Keratinocyte (primary cell): ENCODE results near the gene SDHAF2. TPM values are rescaled to one million over a fixed set of nuclear protein-coding genes. Genes with fewer than 3 reads are reported as not detected.

ENCODE experiments used
- DNase-seq: peaks from one replicate; pipeline ENCODE4 v3.0.0-alpha.2; 2011; ENCODE audit warnings: low read depth, missing footprints, low spot score
- FAIRE-seq: peaks from 2 replicates; lab custom pipeline; 2011; peaks lifted over from hg19 to GRCh38; lab: Jason Lieb, UNC
- H2AFZ ChIP-seq: 2 replicates; pipeline ENCODE4 v1.6.0; 2012; ENCODE audit warnings: low read length, control low read depth, inconsistent platforms; ENCODE audit not compliant: control insufficient read depth
- H3K27ac ChIP-seq: 2 replicates; pipeline ENCODE4 v1.5.1; 2011; ENCODE audit warnings: low read length; ENCODE audit not compliant: control insufficient read depth, insufficient read depth
- H3K27me3 ChIP-seq: 3 replicates; pipeline ENCODE4 v1.6.0; 2011; ENCODE audit warnings: low read length; ENCODE audit not compliant: control insufficient read depth, insufficient read depth; ENCODE audit errors: extremely low read depth
- H3K36me3 ChIP-seq, 2 experiments: 2 replicates in 1 of 2; 3 replicates in 1 of 2; pipeline ENCODE4 v1.5.1; 2011; ENCODE audit warnings: low read length in 2 of 2, mild to moderate bottlenecking in 1 of 2; ENCODE audit not compliant: control insufficient read depth in 2 of 2, insufficient read depth in 2 of 2; ENCODE audit errors: extremely low read depth in 1 of 2
- H3K4me1 ChIP-seq: 3 replicates; pipeline ENCODE4 v1.5.1; 2011; ENCODE audit warnings: low read length; ENCODE audit not compliant: control insufficient read depth, insufficient read depth; ENCODE audit errors: extremely low read depth
- H3K4me2 ChIP-seq: 3 replicates; pipeline ENCODE4 v1.6.0; 2011; ENCODE audit warnings: low read depth, low read length; ENCODE audit not compliant: control insufficient read depth, insufficient read depth; ENCODE audit errors: extremely low read depth
- H3K4me3 ChIP-seq, 3 experiments: fragments of 200-600 bp in 1 of 3; sonication (generic) in 1 of 3; 2 replicates in 2 of 3; 3 replicates in 1 of 3; pipeline ENCODE4 v1.5.1; 2011 to 2016; ENCODE audit warnings: low read length in 3 of 3, mild to moderate bottlenecking in 3 of 3, control low read depth in 2 of 3, inconsistent platforms in 1 of 3, low read depth in 1 of 3, mixed read lengths in 1 of 3, mixed run types in 1 of 3, moderate library complexity in 1 of 3; ENCODE audit not compliant: control insufficient read depth in 2 of 3, insufficient read depth in 2 of 3; ENCODE audit errors: extremely low read depth in 1 of 3
- H3K79me2 ChIP-seq: 2 replicates; pipeline ENCODE4 v1.6.0; 2012; ENCODE audit warnings: low read length; ENCODE audit not compliant: control insufficient read depth, insufficient read depth
- H3K9ac ChIP-seq: 3 replicates; pipeline ENCODE4 v1.6.0; 2011; ENCODE audit warnings: low read length; ENCODE audit not compliant: control insufficient read depth, insufficient read depth; ENCODE audit errors: extremely low read depth
- H3K9me1 ChIP-seq: 3 replicates; pipeline ENCODE4 v1.6.0; 2011; ENCODE audit warnings: low read length; ENCODE audit not compliant: control insufficient read depth, insufficient read depth; ENCODE audit errors: extremely low read depth
- H3K9me3 ChIP-seq: 2 replicates; pipeline ENCODE4 v1.5.1; 2012; ENCODE audit warnings: low read depth, low read length; ENCODE audit not compliant: control insufficient read depth
- H4K20me1 ChIP-seq: 3 replicates; pipeline ENCODE4 v1.6.0; 2011; ENCODE audit warnings: low read length; ENCODE audit not compliant: control insufficient read depth, insufficient read depth; ENCODE audit errors: extremely low read depth
- EZH2 ChIP-seq: IDR thresholded peaks from one replicate; pipeline ENCODE4 v1.6.1; 2012; ENCODE audit warnings: inconsistent platforms, mild to moderate bottlenecking, low read length, moderate library complexity
- dilution Hi-C: fragments of 300-500 bp; cut with MboI; formaldehyde crosslinking; loops from one replicate; pipeline ENCODE4 v1.7.0; 2020; ENCODE audit warnings: low sequenced_read_pairs; ENCODE audit not compliant: extremely low pct_ligation_motif_present
- polyA plus RNA-seq, 5 experiments: library from polyadenylated mRNA; depleted of rRNA in 3 of 5; stranded (reverse) in 3 of 5; stranded (forward) in 1 of 5; unstranded in 1 of 5; fragments of >200 nt; gene quantifications; 1 replicate in 1 of 5; 2 replicates in 3 of 5; 3 replicates in 1 of 5; pipeline versions ENCODE4 v1.2.1 to v1.2.3, GENCODE V29; 2011 to 2012; ENCODE audit warnings: missing spikeins in 2 of 5, low read depth in 1 of 5, low replicate concordance in 1 of 5
- TF ChIP-seq, protein P1 (sequence below), 3 experiments: IDR thresholded peaks in 1 of 3; conservative IDR thresholded peaks in 1 of 3; optimal IDR thresholded peaks in 1 of 3; 2 replicates in 2 of 3; 3 replicates in 1 of 3; pipeline versions ENCODE3 to v1.5.1; 2011; ENCODE audit warnings: low read length in 3 of 3, mild to moderate bottlenecking in 3 of 3, moderate library complexity in 2 of 3, control low read depth in 1 of 3, inconsistent platforms in 1 of 3; ENCODE audit not compliant: insufficient read depth in 2 of 3; ENCODE audit errors: extremely low read depth in 1 of 3

Gene SDHAF2
- polyA plus RNA-seq, 1 donor (not counting 4 experiments of a cell fraction or from before 2014, with no cell fraction given), result 56.4 TPM

DNA sequence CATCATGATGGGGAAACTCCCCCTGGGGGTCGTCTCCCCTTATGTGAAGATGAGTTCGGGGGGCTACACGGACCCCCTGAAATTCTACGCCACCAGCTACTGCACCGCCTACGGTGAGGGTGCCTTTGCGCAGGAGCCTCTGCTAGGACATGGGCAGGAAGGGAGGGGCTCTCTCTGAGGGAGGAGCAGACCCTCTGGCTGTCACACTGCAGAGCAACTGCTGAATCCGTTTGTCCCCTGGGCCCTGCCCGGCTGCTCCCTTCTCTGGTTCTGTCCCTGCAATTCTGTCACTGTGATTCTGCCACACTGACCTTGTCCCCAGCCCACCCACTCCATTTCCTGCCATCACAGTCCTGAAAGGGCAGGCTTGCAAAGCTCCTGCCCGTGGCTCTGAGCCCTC lies 51.9 kb downstream of the SDHAF2 start:
- no peak overlapping the region for H3K9ac ChIP-seq
- H3K4me3 ChIP-seq, result no peak overlapping the region
- H3K27ac ChIP-seq, result no peak overlapping the region
- H3K36me3 ChIP-seq, result no peaks in the 10 kb centered on the region
- H3K4me1 ChIP-seq, result peaks cover 4% of the 10 kb centered on the region
- dilution Hi-C loops, result no loop called here
- FAIRE-seq (no peak), DNase-seq (no peak)
- no peak overlapping the region for H2AFZ ChIP-seq
- no peaks in the 10 kb centered on the region for H4K20me1 ChIP-seq
- no peak for TF ChIP-seq EZH2
- TF ChIP-seq, protein P1, sequence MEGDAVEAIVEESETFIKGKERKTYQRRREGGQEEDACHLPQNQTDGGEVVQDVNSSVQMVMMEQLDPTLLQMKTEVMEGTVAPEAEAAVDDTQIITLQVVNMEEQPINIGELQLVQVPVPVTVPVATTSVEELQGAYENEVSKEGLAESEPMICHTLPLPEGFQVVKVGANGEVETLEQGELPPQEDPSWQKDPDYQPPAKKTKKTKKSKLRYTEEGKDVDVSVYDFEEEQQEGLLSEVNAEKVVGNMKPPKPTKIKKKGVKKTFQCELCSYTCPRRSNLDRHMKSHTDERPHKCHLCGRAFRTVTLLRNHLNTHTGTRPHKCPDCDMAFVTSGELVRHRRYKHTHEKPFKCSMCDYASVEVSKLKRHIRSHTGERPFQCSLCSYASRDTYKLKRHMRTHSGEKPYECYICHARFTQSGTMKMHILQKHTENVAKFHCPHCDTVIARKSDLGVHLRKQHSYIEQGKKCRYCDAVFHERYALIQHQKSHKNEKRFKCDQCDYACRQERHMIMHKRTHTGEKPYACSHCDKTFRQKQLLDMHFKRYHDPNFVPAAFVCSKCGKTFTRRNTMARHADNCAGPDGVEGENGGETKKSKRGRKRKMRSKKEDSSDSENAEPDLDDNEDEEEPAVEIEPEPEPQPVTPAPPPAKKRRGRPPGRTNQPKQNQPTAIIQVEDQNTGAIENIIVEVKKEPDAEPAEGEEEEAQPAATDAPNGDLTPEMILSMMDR (optimal IDR thresholded peaks at IDR 0.05 in 1 of 3, IDR thresholded peaks at IDR 0.05 in 1 of 3, conservative IDR thresholded peaks at IDR 0.05 in 1 of 3; ENCODE audit: extremely low read depth in 1 of 3, insufficient read depth in 2 of 3, low read length in 3 of 3), result no peak
- H3K79me2 ChIP-seq, result no peaks in the 10 kb centered on the region
- H3K27me3 ChIP-seq, result peaks cover 15% of the 10 kb centered on the region
- H3K9me3 ChIP-seq, result no peaks in the 10 kb centered on the region
- no peaks in the 10 kb centered on the region for H3K9me1 ChIP-seq
- no peak overlapping the region for H3K4me2 ChIP-seq

- Histone ChIP-seq H3K9me1 (no peaks in the 10 kb centered on the region), H3K27me3 (peaks cover 12% of the 10 kb centered on the region), H4K20me1 (no peaks in the 10 kb centered on the region), H3K9me3 (no peaks in the 10 kb centered on the region), H3K27ac (no peak overlapping the region), H2AFZ (no peak overlapping the region), H3K36me3 (no peaks in the 10 kb centered on the region), H3K4me3 (no peak overlapping the region), H3K4me2 (no peak overlapping the region), H3K4me1 (peaks cover under 1% of the 10 kb centered on the region), H3K79me2 (no peaks in the 10 kb centered on the region), H3K9ac (no peak overlapping the region)
- dilution Hi-C loops, result no loop called here
- DNase-seq, result no peak
- FAIRE-seq, result no peak
- no peak for TF ChIP-seq EZH2
- TF ChIP-seq, protein P1 (optimal IDR thresholded peaks at IDR 0.05 in 1 of 3, IDR thresholded peaks at IDR 0.05 in 1 of 3, conservative IDR thresholded peaks at IDR 0.05 in 1 of 3; ENCODE audit: extremely low read depth in 1 of 3, insufficient read depth in 2 of 3, low read length in 3 of 3), result peak; percentile 57 to 79 (median 76)
These were observed 52.6 kb downstream of the SDHAF2 start for GRCh38 chr11:61482513-61482912.
